Effector CD4-positive, alpha-beta T cell (primary cell): ENCODE results near the gene EBLN1. TPM values are rescaled to one million over a fixed set of nuclear protein-coding genes. Genes with fewer than 3 reads are reported as not detected.

Source experiments
- DNase-seq: peaks from one replicate; pipeline ENCODE4 v3.0.0-alpha.2; 2020
- total RNA-seq: gene quantifications from one replicate; lab custom pipeline; 2026; lab: John Stamatoyannopoulos, UW

EBLN1 gene
- not detected for total RNA-seq

GRCh38 chr10:22217842-22218241 lies at the start of gene EBLN1:
TSS of gene EBLN1 (minus strand) at chr10:22218015. CDS start at chr10:22209983, 8,032 bp downstream.
- DNase-seq = no peak

GRCh38 chr10:22265839-22266537 lies 48.2 kb upstream of the EBLN1 start:
- no peak for DNase-seq

GRCh38 chr10:22263106-22263505 lies 45.3 kb upstream of the EBLN1 start:
- no peak for DNase-seq

GRCh38 chr10:22259280-22259679 lies 41.5 kb upstream of the EBLN1 start:
- DNase-seq = no peak

- DNase-seq = no peak
Observed at GRCh38 chr10:22258471-22258870, 40.7 kb upstream of the EBLN1 start.

- DNase-seq = peak; percentile 17
Observed at GRCh38 chr10:22253580-22253882, 35.7 kb upstream of the EBLN1 start.

GRCh38 chr10:22252801-22253579 lies 35.2 kb upstream of the EBLN1 start:
- DNase-seq = peak; percentile 25

- DNase-seq = peak; percentile 3
Observed at GRCh38 chr10:22252224-22252800, 34.5 kb upstream of the EBLN1 start.

- peak; percentile 54 for DNase-seq
Observed at GRCh38 chr10:22251751-22252223, 34.0 kb upstream of the EBLN1 start.

- DNase-seq = no peak
Observed at GRCh38 chr10:22250897-22251660, 33.3 kb upstream of the EBLN1 start.

GRCh38 chr10:22247636-22248035 lies 29.8 kb upstream of the EBLN1 start:
- DNase-seq = no peak

GRCh38 chr10:22246680-22247391 lies 29.0 kb upstream of the EBLN1 start:
- DNase-seq = peak; percentile 20

- no peak for DNase-seq
Observed at GRCh38 chr10:22245567-22245966, 27.8 kb upstream of the EBLN1 start.

GRCh38 chr10:22244855-22245254 lies 27.0 kb upstream of the EBLN1 start:
- DNase-seq = no peak

GRCh38 chr10:22244001-22244400 lies 26.2 kb upstream of the EBLN1 start:
- DNase-seq = no peak

- no peak for DNase-seq
Observed at GRCh38 chr10:22243321-22243720, 25.5 kb upstream of the EBLN1 start.

GRCh38 chr10:22231260-22231659 lies 13.4 kb upstream of the EBLN1 start:
- no peak for DNase-seq

GRCh38 chr10:22230158-22230833 lies 12.5 kb upstream of the EBLN1 start:
- DNase-seq = peak; percentile 15

GRCh38 chr10:22229802-22230157 lies 12.0 kb upstream of the EBLN1 start:
- no peak for DNase-seq

GRCh38 chr10:22228943-22229801 lies 11.4 kb upstream of the EBLN1 start:
- peak; percentile 79 for DNase-seq
